Measurements from ENCODE around the gene LRRC8D. TPM values are rescaled to one million over a fixed set of nuclear protein-coding genes. Genes with fewer than 3 reads are reported as not detected.

LRRC8D gene
- total and polyA plus RNA-seq, 9 of the 15 experiments (the other 6 are each of a cell fraction or from before 2014, with no cell fraction given) = 3.4 to 53.9 (median 15.9) TPM

DNA sequence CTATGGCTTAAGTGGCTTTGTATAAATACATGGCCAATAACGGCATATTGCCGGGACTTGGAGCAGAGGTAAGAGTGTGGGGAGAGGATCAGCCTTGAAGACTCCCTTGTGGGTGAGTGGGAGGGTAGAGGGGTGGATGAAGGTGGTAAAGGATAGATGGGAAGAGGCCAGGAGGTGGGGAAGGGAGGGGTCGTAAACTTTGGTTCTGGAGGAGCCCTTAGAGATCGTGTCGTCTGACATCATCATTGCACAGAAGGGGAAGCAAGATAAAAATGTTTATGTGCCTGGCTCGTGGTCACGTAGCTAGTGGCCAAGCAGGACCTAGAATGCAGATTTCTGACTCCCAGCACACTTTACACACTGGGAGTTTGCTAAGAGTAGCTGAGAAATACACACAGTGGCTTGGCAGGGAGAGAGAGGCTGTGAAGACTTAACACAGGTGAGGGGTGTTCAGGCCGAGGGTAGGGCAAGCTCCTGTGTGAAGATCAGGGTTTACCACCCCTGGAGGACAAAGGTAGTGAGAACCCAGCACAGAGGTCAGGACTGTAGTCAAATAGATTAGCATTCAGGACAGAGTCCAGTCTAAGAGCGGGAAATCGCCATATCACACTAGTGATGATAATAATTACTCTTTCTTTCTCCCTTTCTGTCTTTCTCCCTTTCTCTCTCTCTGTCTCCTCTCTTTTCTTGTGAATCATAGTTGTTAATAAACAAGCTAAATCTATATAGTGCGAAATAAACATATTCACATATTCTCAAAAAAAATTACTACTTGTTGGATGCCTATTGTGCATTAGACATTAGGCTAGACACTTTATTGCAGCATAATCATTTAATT, 75.5 kb downstream of the LRRC8D start (continued):
- TF ChIP-seq ZNF561 (CRISPR knock-in tag; conservative IDR thresholded peaks at IDR 0.05) (no peak), ARHGAP35 (IDR thresholded peaks at IDR 0.05; ENCODE audit: partially characterized antibody) (no peak), POLR2AphosphoS5 (IDR thresholded peaks at IDR 0.05; ENCODE audit: control insufficient read depth, insufficient read depth, low read depth, low read length) (peak; percentile 75), HDAC2 (IDR thresholded peaks at IDR 0.05) (peak; percentile 88), ETS1 (conservative IDR thresholded peaks at IDR 0.05; ENCODE audit: control insufficient read depth, low read depth, low read length) (no peak), THRB (CRISPR knock-in tag; conservative IDR thresholded peaks at IDR 0.05) (no peak), IRF2 (CRISPR knock-in tag; IDR thresholded peaks at IDR 0.05) (no peak), OTX1 (CRISPR knock-in tag; IDR thresholded peaks at IDR 0.05) (0 out of 2 replicates have a peak, but pooled peaks have one; percentile 20), PPARD (CRISPR knock-in tag; IDR thresholded peaks at IDR 0.05) (no peak), NCOA4 (IDR thresholded peaks at IDR 0.05; ENCODE audit: partially characterized antibody) (no peak), FOS (IDR thresholded peaks at IDR 0.05; ENCODE audit: extremely low read depth, insufficient read length) (no peak), ZZZ3 (IDR thresholded peaks at IDR 0.05) (no peak), ZNF184 (CRISPR knock-in tag; IDR thresholded peaks at IDR 0.05) (no peak), HSF4 (CRISPR knock-in tag; IDR thresholded peaks at IDR 0.05; ENCODE audit: borderline replicate concordance) (no peak), MEF2A (IDR thresholded peaks at IDR 0.05; ENCODE audit: control insufficient read depth, low read depth, low read length) (no peak)
- TF ChIP-seq, protein P1, sequence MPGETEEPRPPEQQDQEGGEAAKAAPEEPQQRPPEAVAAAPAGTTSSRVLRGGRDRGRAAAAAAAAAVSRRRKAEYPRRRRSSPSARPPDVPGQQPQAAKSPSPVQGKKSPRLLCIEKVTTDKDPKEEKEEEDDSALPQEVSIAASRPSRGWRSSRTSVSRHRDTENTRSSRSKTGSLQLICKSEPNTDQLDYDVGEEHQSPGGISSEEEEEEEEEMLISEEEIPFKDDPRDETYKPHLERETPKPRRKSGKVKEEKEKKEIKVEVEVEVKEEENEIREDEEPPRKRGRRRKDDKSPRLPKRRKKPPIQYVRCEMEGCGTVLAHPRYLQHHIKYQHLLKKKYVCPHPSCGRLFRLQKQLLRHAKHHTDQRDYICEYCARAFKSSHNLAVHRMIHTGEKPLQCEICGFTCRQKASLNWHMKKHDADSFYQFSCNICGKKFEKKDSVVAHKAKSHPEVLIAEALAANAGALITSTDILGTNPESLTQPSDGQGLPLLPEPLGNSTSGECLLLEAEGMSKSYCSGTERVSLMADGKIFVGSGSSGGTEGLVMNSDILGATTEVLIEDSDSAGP (CRISPR knock-in tag; IDR thresholded peaks at IDR 0.05) = no peak
- TF ChIP-seq, protein P2, sequence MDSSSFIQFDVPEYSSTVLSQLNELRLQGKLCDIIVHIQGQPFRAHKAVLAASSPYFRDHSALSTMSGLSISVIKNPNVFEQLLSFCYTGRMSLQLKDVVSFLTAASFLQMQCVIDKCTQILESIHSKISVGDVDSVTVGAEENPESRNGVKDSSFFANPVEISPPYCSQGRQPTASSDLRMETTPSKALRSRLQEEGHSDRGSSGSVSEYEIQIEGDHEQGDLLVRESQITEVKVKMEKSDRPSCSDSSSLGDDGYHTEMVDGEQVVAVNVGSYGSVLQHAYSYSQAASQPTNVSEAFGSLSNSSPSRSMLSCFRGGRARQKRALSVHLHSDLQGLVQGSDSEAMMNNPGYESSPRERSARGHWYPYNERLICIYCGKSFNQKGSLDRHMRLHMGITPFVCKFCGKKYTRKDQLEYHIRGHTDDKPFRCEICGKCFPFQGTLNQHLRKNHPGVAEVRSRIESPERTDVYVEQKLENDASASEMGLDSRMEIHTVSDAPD (CRISPR knock-in tag; IDR thresholded peaks at IDR 0.05) = no peak
- TF ChIP-seq, protein P3, sequence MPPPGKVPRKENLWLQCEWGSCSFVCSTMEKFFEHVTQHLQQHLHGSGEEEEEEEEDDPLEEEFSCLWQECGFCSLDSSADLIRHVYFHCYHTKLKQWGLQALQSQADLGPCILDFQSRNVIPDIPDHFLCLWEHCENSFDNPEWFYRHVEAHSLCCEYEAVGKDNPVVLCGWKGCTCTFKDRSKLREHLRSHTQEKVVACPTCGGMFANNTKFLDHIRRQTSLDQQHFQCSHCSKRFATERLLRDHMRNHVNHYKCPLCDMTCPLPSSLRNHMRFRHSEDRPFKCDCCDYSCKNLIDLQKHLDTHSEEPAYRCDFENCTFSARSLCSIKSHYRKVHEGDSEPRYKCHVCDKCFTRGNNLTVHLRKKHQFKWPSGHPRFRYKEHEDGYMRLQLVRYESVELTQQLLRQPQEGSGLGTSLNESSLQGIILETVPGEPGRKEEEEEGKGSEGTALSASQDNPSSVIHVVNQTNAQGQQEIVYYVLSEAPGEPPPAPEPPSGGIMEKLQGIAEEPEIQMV (tag; conservative IDR thresholded peaks at IDR 0.05; ENCODE audit: low read depth) = no peak
